Gastrocnemius medialis (tissue), 4 donors: ENCODE measurements around the gene TMEM14A.
"Not testable (repeated sequence)": the region's sequence is repeated elsewhere in the genome, so short reads cannot be mapped to it uniquely, and the experiment has no call there.

Experiments used
- CTCF ChIP-seq, 5 experiments: fragments of 450-650 bp in 3 of 5; fragments of 200-600 bp in 2 of 5; sonication (generic) in 2 of 5; IDR thresholded peaks in 4 of 5; conservative IDR thresholded peaks in 1 of 5; 1 replicate in 4 of 5; 2 replicates in 1 of 5; pipeline ENCODE4 v1.5.1; 2016 to 2019; ENCODE audit warnings: antibody characterized with exemption in 5 of 5, mild to moderate bottlenecking in 3 of 5, moderate library complexity in 3 of 5
- POLR2A ChIP-seq, 2 donors: fragments of 450-650 bp; IDR thresholded peaks; one replicate each; pipeline ENCODE4 v1.6.1; 2017; ENCODE audit warnings: antibody characterized with exemption in 2 of 2, mild to moderate bottlenecking in 2 of 2, moderate library complexity in 2 of 2

- not testable (repeated sequence) for TF ChIP-seq CTCF (IDR thresholded peaks at IDR 0.05 in 4 of 5, conservative IDR thresholded peaks at IDR 0.05 in 1 of 5); POLR2A (IDR thresholded peaks at IDR 0.05)
Observed at GRCh38 chr6:52655941-52656340, 15.0 kb upstream of the TMEM14A start.
